Loucy (cell line): ENCODE results near the gene AUNIP.

Experiments used
- H2AFZ ChIP-seq: fragments of 200-600 bp; sonication (generic); 2 replicates; pipeline ENCODE4 v1.6.0; 2016; ENCODE audit warnings: antibody characterized with exemption, mild to moderate bottlenecking, low read length, moderate library complexity
- H3F3A ChIP-seq: fragments of 200-600 bp; 2 replicates; pipeline ENCODE4 v1.6.0; 2016; ENCODE audit warnings: antibody characterized with exemption, low read depth, mild to moderate bottlenecking
- H3K27me3 ChIP-seq: fragments of 200-600 bp; sonication (generic); 2 replicates; pipeline ENCODE4 v1.6.1; 2014; ENCODE audit warnings: low read length, mild to moderate bottlenecking; ENCODE audit not compliant: insufficient read depth, poor library complexity, severe bottlenecking
- H3K36me3 ChIP-seq: fragments of 200-600 bp; sonication (generic); 2 replicates; pipeline ENCODE4 v1.6.1; 2016; ENCODE audit warnings: low read length; ENCODE audit not compliant: insufficient read depth
- H3K4me1 ChIP-seq: fragments of 200-600 bp; sonication (generic); 2 replicates; pipeline ENCODE4 v1.5.1; 2014; ENCODE audit warnings: low read length, mild to moderate bottlenecking; ENCODE audit not compliant: insufficient read depth, poor library complexity, severe bottlenecking
- H3K4me2 ChIP-seq: fragments of 200-600 bp; sonication (generic); 2 replicates; pipeline ENCODE4 v1.6.0; 2014; ENCODE audit warnings: antibody characterized with exemption, low read length, low read depth, mild to moderate bottlenecking; ENCODE audit not compliant: poor library complexity, severe bottlenecking
- H3K4me3 ChIP-seq: fragments of 200-600 bp; sonication (generic); 2 replicates; pipeline ENCODE4 v1.5.1; 2014; ENCODE audit warnings: low read length, mild to moderate bottlenecking, mixed read lengths; ENCODE audit not compliant: poor library complexity, severe bottlenecking
- H3K79me2 ChIP-seq: fragments of 200-600 bp; sonication (generic); 2 replicates; pipeline ENCODE4 v1.6.1; 2014; ENCODE audit warnings: low read length; ENCODE audit not compliant: insufficient read depth
- H3K9ac ChIP-seq: fragments of 200-600 bp; sonication (generic); 2 replicates; pipeline ENCODE4 v1.6.0; 2014; ENCODE audit warnings: mild to moderate bottlenecking, low read depth, low read length, moderate library complexity; ENCODE audit not compliant: poor library complexity, severe bottlenecking
- H3K9me2 ChIP-seq: fragments of 200-600 bp; sonication (generic); replicated peaks from 2 replicates; pipeline ENCODE4 v1.6.1; 2016; ENCODE audit warnings: low read depth, low read length, mixed read lengths
- H3K9me3 ChIP-seq: fragments of 200-600 bp; sonication (generic); 2 replicates; pipeline ENCODE4 v1.6.1; 2014; ENCODE audit warnings: mild to moderate bottlenecking, antibody characterized with exemption, low read length, low read depth; ENCODE audit not compliant: insufficient read depth
- H4K20me1 ChIP-seq: fragments of 200-600 bp; sonication (generic); 2 replicates; pipeline ENCODE4 v1.6.0; 2014; ENCODE audit warnings: antibody characterized with exemption, low read length, mild to moderate bottlenecking; ENCODE audit not compliant: insufficient read depth, poor library complexity, severe bottlenecking
- CTCF ChIP-seq: fragments of 200-600 bp; sonication (generic); conservative IDR thresholded peaks from 2 replicates; pipeline ENCODE4 v1.5.1; 2014; ENCODE audit warnings: mild to moderate bottlenecking, antibody characterized with exemption, low read length
- EZH2phosphoT487 ChIP-seq: fragments of 200-600 bp; IDR thresholded peaks from 2 replicates; pipeline ENCODE4 v1.6.1; 2018; ENCODE audit warnings: antibody characterized with exemption, mild to moderate bottlenecking, moderate library complexity, borderline replicate concordance

AUNIP gene

GRCh38 chr1:25809283-25809926 lies 49.9 kb downstream of the AUNIP start:
- Histone ChIP-seq H3K4me2 (no peak overlapping the region), H3K27me3 (no peaks in the 10 kb centered on the region), H3K4me3 (no peak overlapping the region), H2AFZ (no peak overlapping the region), H3K9me3 (no peaks in the 10 kb centered on the region), H3F3A (no peaks in the 10 kb centered on the region), H3K79me2 (no peaks in the 10 kb centered on the region), H3K36me3 (no peaks in the 10 kb centered on the region), H4K20me1 (no peaks in the 10 kb centered on the region), H3K4me1 (peaks cover 2% of the 10 kb centered on the region), H3K9ac (no peak overlapping the region), H3K9me2 (no peaks in the 10 kb centered on the region)
- TF ChIP-seq CTCF (no peak), EZH2phosphoT487 (no peak)

GRCh38 chr1:25808481-25809244 lies 50.6 kb downstream of the AUNIP start:
- Histone ChIP-seq H2AFZ (no peak overlapping the region), H3K36me3 (no peaks in the 10 kb centered on the region), H3K4me2 (no peak overlapping the region), H3K9me3 (no peaks in the 10 kb centered on the region), H3K27me3 (no peaks in the 10 kb centered on the region), H3K9ac (no peak overlapping the region), H3K4me3 (no peak overlapping the region), H3K9me2 (no peaks in the 10 kb centered on the region), H3K79me2 (no peaks in the 10 kb centered on the region), H3K4me1 (no peaks in the 10 kb centered on the region), H4K20me1 (no peaks in the 10 kb centered on the region), H3F3A (no peaks in the 10 kb centered on the region)
- TF ChIP-seq EZH2phosphoT487, result no peak
- TF ChIP-seq CTCF, result no peak

GRCh38 chr1:25807480-25808390 lies 51.5 kb downstream of the AUNIP start:
- Histone ChIP-seq H2AFZ (no peak overlapping the region), H3K36me3 (no peaks in the 10 kb centered on the region), H4K20me1 (no peaks in the 10 kb centered on the region), H3K4me1 (no peaks in the 10 kb centered on the region), H3K9me3 (no peaks in the 10 kb centered on the region), H3K27me3 (no peaks in the 10 kb centered on the region), H3K9ac (no peak overlapping the region), H3K79me2 (no peaks in the 10 kb centered on the region), H3K4me2 (no peak overlapping the region), H3K9me2 (no peaks in the 10 kb centered on the region), H3K4me3 (no peak overlapping the region), H3F3A (no peaks in the 10 kb centered on the region)
- TF ChIP-seq EZH2phosphoT487, result no peak
- TF ChIP-seq CTCF, result no peak
